ENCODE measurements around the gene MXRA8. TPM values are rescaled to one million over a fixed set of nuclear protein-coding genes. Genes with fewer than 3 reads are reported as not detected.
A peak's percentile ranks its signal among the peaks of the same experiment; 100 is the strongest.

The MXRA8 gene
- total RNA-seq, 6 experiments from 2014 or later: 2.2 to 11.9 (median 3.3) TPM

GRCh38 chr1:1398677-1399186 is 40.4 kb upstream of the MXRA8 start:
- no peak for ATAC-seq

GRCh38 chr1:1397839-1398523 is 39.6 kb upstream of the MXRA8 start:
- DNase-seq (peak in 1 of 3 donors; percentile 70), ATAC-seq (no peak)
- H3K27me3 ChIP-seq: no peaks in the 10 kb centered on the region
- peaks cover 0 to 68% (median 24%) of the 10 kb centered on the region in 4 donors for H3K36me3 ChIP-seq
- H3K9me3 ChIP-seq: no peaks in the 10 kb centered on the region
- H3K27ac ChIP-seq: no peak overlapping the region
- TF ChIP-seq POLR2A (IDR thresholded peaks at IDR 0.05): no peak
- no peak for TF ChIP-seq CTCF (IDR thresholded peaks at IDR 0.05)
- H3K4me3 ChIP-seq: peak overlapping the region; percentile 99 to 100 (median 100)
- peaks cover 0 to 36% (median 9%) of the 10 kb centered on the region in 4 donors for H3K4me1 ChIP-seq
- intact Hi-C loops (cut with DNase I): no loop called here
- WGBS (ENCODE audit: insufficient coverage, low coverage, low lambda C conversion rate, missing lambda C conversion rate): 16% methylated on average over 12 of the region's 19 CpGs

More at GRCh38 chr1:1398677-1399186, 40.4 kb upstream of the MXRA8 start:
- intact Hi-C loops (cut with DNase I): no loop called here
- TF ChIP-seq POLR2A (IDR thresholded peaks at IDR 0.05) (no peak), CTCF (IDR thresholded peaks at IDR 0.05) (no peak)
- peaks cover 0 to 43% (median 9%) of the 10 kb centered on the region in 4 donors for H3K4me1 ChIP-seq
- WGBS (ENCODE audit: insufficient coverage, low coverage, low lambda C conversion rate, missing lambda C conversion rate): 0% methylated on average over 2 of the region's 54 CpGs
- no peak for DNase-seq
- no peaks in the 10 kb centered on the region for H3K9me3 ChIP-seq
- H3K27me3 ChIP-seq: no peaks in the 10 kb centered on the region
- H3K4me3 ChIP-seq: peak overlapping the region; percentile 99 to 100 (median 100)
- H3K27ac ChIP-seq: peak overlapping the region; percentile 47 to 75 (median 75)
- H3K36me3 ChIP-seq: peaks cover 0 to 63% (median 19%) of the 10 kb centered on the region in 4 donors

- H3K27me3 ChIP-seq: no peaks in the 10 kb centered on the region
- intact Hi-C loops (cut with DNase I): no loop called here
- WGBS (ENCODE audit: insufficient coverage, low coverage, low lambda C conversion rate, missing lambda C conversion rate): 91% methylated on average over 9 of the region's 11 CpGs
- no peak overlapping the region for H3K4me3 ChIP-seq
- ATAC-seq: no peak
- no peak overlapping the region for H3K27ac ChIP-seq
- peaks cover 13 to 78% (median 43%) of the 10 kb centered on the region in 4 donors for H3K36me3 ChIP-seq
- no peak for DNase-seq
- H3K9me3 ChIP-seq: no peaks in the 10 kb centered on the region
- TF ChIP-seq POLR2A (IDR thresholded peaks at IDR 0.05): no peak
- TF ChIP-seq CTCF (IDR thresholded peaks at IDR 0.05): no peak
- H3K4me1 ChIP-seq: peaks cover 0 to 8% (median 2%) of the 10 kb centered on the region in 4 donors
Measured at GRCh38 chr1:1395166-1395565, 36.8 kb upstream of the MXRA8 start.

GRCh38 chr1:1394116-1394515 is 35.8 kb upstream of the MXRA8 start:
- peaks cover 15 to 89% (median 51%) of the 10 kb centered on the region in 4 donors for H3K36me3 ChIP-seq

More at GRCh38 chr1:1394116-1394515, 35.8 kb upstream of the MXRA8 start:
- 95% methylated on average over 6 of the region's 7 CpGs for WGBS (ENCODE audit: insufficient coverage, low coverage, low lambda C conversion rate, missing lambda C conversion rate)
- intact Hi-C loops (cut with DNase I): no loop called here
- Histone ChIP-seq H3K27me3 (no peaks in the 10 kb centered on the region), H3K27ac (no peak overlapping the region), H3K9me3 (no peaks in the 10 kb centered on the region), H3K4me1 (peaks cover 0 to 8% (median 2%) of the 10 kb centered on the region in 4 donors), H3K4me3 (no peak overlapping the region)
- no peak for ATAC-seq
- TF ChIP-seq POLR2A (IDR thresholded peaks at IDR 0.05) (no peak), CTCF (IDR thresholded peaks at IDR 0.05) (no peak)
- DNase-seq: no peak
